ENCODE results near the gene ADAP1. TPM values are rescaled to one million over a fixed set of nuclear protein-coding genes. Genes with fewer than 3 reads are reported as not detected.
"Not testable (repeated sequence)": the region's sequence is repeated elsewhere in the genome, so short reads cannot be mapped to it uniquely, and the experiment has no call there.

Gene ADAP1
- total RNA-seq, 1 donor from 2014 or later: 19.2 TPM

DNA sequence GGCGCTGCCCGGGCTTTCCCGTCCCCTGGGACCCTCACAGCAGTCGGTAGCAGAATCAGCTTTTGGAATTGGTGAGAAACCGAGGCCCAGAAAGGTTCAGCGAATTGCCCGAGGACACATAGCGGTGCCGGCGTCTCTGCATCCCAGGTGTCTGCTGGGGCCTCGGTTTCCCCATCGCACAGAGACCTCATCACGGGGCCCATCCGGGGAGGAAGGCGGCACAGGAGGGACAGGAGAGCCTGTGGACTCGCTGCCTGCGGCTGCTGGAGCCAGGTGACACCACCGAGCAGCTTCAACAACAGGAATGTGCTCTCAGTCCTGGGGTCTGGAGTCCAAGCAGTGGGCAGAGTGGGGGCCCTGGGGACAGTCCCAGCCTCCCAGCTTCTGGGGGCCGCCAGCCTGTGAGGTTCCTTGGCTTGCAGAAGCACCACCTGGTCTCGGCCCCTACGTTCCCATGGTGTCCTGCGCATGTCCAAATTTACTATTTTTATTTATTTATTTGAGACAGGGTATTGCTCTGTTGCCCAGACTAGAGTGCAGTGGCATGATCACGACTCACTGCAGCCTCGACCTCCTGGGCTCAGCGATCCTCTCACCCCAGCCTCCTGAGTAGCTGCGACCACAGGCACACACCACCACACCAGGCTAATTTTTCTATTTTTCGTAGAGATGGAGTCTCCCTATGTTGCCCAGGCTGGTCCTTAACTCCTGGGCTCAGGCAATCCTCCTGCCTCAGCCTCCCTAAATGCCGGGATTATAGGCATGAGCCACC lies 21.4 kb upstream of the ADAP1 start:
- no peak for DNase-seq (ENCODE audit: low spot score)

DNA sequence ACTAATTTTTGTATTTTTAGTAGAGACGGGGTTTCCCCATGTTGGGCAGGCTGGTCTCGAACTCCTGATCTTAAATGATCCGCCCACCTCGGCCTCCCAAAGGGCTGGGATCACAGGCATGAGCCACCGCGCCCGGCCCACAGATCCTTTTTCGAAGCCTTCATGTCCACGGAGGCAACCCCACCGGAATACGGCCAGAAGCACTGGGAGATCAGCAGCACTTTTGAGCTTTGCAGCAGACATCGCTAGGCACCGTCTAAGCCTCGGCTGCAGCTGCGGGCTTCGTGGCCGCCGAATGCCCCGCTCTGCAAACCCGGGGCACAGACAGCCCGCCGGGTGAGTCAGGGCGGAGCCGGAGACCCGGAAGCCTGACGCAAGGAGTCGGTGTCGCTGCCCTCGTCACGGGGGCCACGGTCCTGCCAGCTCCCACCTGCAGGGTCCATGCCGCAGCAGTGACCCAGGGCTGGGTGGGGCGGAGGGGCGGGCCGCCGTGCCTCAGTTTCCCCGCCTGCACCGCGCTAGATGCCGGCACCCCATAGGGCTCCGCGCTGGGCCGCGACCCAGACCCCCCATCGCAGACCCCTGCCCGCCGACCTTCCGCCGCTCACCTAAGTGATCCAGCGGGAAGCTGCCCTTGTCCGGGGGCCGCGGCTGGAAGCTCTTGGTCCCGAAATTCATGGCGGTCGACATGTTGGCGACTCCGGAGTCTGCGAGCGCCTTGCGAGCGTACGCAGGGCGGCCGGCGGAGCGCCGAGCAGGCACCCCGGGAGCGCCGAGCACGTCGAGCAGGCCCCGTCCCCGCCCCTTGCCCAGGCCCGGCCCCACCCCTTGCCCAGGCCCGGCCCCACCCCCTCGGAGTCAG lies 20.6 kb upstream of the ADAP1 start, which contains the start of gene COX19:
COX19 (minus strand) TSS at position 730 of the 862 bp plus-strand sequence; CDS start at position 690, 40 bp downstream.
- DNase-seq (ENCODE audit: low spot score): peak; percentile 97

DNA sequence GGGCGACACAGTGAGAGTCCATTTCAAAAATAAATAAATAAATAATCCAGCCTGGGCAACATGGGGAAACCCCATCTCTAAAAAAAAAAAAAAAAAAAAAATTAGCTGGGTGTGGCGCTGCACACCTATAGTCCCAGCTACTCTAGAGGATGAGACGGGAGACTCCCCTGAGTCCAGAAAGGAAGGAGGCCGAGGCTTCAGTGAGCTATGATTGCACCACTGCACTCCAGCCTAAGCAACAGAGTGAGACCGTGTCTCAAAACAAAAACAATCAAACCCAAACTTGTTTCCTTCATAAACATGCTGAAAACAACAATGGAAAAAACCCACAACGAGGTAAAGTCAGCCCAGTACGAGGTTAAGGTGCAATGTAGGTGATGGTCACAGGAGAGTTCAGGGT lies 19.7 kb upstream of the ADAP1 start:
- no peak for DNase-seq (ENCODE audit: low spot score)

DNA sequence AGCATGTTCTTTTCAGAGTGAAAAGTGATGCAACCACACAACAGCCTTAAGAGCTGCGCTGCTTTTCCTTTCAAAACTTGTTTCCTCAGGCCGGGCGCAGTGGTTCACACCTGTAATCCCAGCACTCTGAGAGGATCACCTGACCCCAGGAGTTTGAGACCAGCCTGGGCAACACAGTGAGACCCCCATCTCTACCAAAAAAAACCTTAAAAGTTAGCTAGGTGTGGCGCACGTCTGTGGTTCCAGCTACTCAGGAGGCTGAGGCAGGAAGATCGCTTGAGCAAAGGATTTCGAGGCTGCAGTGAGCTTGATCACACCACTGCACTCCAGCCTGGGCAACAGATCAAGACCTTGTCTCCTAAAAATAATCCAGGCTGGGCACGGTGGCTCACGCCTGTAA lies 18.8 kb upstream of the ADAP1 start:
- DNase-seq (ENCODE audit: low spot score): no peak

- no peak for DNase-seq (ENCODE audit: low spot score)
Observed at GRCh38 chr7:972676-973309, 18.3 kb upstream of the ADAP1 start.

DNA sequence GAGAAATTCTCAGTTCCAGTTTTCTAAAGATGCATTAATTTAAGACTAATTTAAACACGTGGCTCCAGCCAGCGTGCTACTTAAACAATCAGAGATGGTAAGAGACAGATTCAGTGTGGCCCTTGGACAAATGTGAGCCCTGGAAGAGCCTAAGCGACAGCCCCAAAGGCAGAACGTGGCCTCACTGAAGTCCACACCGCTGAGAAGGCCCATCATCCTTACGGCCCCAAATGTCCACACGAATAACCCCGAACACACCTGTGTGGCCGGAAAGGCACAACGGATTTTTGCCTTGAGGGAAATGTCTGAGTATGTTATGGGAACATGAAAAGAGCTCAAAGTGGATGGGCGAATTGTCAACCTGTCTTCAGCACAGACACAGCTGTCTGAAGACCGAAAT lies 17.6 kb upstream of the ADAP1 start:
- DNase-seq (ENCODE audit: low spot score): no peak

- no peak for DNase-seq (ENCODE audit: low spot score)
Observed at GRCh38 chr7:970744-971143, 16.3 kb upstream of the ADAP1 start.

GRCh38 chr7:969403-969802 lies 14.9 kb upstream of the ADAP1 start:
- DNase-seq (ENCODE audit: low spot score): no peak

DNA sequence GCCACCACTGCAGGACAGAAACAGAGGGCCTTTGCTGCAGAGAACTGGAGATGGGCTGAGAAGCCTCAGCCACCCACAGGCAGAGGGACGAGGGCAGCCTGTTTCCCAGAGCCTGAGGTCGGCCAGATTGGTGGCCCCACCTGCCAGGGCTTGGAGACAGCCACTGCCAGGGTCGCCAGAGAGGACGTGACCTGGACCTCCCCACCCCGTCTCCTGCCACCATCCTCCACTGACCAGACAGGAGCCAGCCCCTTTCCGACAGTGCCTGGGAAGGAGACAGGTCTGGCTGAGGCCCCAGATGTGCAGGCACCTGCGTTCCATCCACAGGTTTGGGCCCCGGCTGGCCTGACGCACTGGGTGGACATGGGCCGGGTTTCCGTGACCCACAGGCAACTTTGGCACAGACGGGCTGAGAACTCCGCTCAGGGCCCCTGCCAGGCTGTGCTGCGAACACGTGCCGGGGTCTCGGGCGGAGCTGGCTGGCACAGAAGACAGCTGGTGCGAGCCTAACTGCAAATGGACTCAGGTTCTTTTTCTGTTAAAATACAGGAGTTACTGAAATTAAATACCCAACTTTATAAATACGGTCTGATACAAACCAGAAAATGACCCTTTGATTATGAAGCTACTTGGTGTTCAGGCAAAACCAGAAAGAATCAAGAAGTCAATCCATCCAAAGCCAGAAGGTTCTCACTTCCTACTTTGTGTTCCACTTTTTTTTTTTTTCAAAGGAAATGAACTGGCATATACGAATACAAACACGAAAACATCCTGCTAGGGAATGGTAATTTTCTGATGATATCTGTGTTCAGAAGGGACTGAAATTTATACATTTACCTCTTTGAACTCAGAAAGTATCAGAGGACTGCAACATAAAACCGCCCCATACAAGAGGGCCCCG lies 14.0 kb upstream of the ADAP1 start:
- no peak for DNase-seq (ENCODE audit: low spot score)

- no peak for DNase-seq (ENCODE audit: low spot score)
Observed at GRCh38 chr7:967361-968082, 13.0 kb upstream of the ADAP1 start.

DNA sequence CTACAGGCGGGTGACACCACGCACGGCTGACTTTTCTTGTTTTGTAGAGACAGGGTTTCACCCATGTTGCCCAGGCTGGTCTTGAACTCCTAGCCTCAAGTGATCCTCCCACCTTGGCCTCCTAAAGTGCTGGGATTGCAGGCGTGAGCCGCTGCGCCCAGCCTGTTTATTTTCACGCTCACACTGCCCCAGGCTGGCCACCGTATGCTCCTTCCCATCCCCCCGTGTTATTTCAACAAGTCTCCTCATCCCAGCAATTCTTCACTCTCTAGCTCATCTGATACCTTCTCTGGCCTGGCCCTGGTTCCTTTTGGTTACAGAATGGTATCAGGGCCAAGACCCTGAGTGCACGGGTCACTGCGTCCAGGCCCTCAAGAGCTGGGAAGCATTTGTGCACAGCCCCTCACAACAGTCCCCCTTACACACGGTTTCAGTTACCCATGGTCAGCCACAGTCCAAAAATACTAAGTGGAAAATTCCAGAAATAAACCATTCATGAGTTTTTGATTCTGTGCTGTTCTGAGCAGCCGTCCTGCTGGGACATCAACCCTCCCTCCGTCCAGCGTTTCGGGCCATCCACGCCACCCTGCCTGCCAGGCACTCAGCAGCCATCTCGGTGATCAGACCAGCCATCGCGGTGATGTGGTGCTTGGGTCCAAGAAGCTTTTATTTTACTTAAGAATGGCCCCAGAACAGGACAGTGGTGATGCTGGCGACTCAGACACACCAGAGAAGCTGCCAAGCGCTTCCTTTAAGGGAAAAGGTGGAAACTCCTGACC lies 12.0 kb upstream of the ADAP1 start:
- DNase-seq (ENCODE audit: low spot score): no peak

GRCh38 chr7:964401-965231 lies 10.1 kb upstream of the ADAP1 start:
- no peak for DNase-seq (ENCODE audit: low spot score)

GRCh38 chr7:963236-964078 lies 9.0 kb upstream of the ADAP1 start:
- DNase-seq (ENCODE audit: low spot score): no peak

DNA sequence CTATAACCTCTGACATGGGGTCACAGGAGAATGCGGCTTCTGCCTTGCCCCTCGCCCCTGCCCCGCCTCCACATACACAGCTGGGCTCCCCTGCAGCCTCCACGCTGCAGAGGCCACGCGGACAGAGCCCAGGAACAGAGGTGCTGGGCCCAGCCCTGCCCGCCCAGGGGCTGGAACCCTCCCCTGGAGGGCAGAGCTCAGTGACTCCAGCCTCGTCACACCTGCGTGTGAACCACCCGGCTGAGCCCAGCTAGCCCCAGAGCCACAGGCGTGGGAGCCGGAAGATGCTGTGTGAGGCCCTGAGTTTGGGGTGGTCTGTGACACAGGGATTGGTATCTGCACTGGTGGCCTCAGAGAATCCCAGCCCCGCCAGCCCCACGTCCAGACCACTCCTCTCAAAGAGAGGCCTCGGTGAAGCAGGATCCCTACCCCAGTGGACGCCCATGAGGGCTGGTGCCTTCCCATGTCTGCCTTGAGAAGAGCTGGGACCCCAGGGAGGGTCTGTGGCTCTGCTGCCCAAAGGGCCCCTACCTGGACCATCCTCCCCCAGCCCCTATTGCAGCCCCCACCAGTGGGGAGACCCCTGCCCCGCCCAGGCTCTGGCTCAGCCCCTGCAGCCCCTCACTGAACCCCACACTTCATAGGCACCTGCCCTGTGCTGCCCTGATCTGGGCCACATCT lies 8.1 kb upstream of the ADAP1 start:
- no peak for DNase-seq (ENCODE audit: low spot score)

- DNase-seq (ENCODE audit: low spot score): no peak
Observed at GRCh38 chr7:961546-962400, 7.3 kb upstream of the ADAP1 start.

DNA sequence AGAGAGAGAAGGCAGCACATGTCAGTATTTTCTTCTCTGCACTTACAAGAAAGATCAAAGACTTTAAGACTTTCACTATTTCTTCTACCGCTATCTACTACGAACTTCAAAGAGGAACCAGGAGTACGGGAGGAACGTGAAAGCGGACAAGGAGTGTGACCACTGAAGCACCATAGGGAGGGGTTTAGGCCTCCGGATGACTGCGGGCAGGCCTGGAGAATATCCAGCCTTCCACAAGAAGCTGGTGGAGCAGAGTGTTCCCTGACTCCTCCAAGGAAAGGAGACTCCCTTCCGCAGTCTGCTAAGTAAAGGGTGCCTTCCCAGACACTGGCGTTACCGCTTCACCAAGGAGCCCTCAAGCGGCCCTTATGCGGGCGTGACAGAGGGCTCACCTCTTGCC lies 6.5 kb upstream of the ADAP1 start:
- not testable (repeated sequence) for DNase-seq (ENCODE audit: low spot score)

Data from mesenteric fat pad (tissue), 1 donor.